CD8-positive, alpha-beta memory T cell (primary cell): ENCODE measurements around the gene TCF4. TPM values are rescaled to one million over a fixed set of nuclear protein-coding genes. Genes with fewer than 3 reads are reported as not detected.
A peak's percentile ranks its signal among the peaks of the same experiment; 100 is the strongest.

ENCODE experiments used
- CTCF ChIA-PET: fragments of 350-600 bp; sonication (Branson Sonifier 250); formaldehyde crosslinking; loops from one replicate; lab custom pipeline; 2021; ENCODE audit warnings: antibody characterized with exemption; lab: Charles Lee
- POLR2A ChIA-PET: fragments of 350-600 bp; sonication (Branson Sonifier 250); formaldehyde crosslinking; loops from one replicate; lab custom pipeline; 2021; ENCODE audit warnings: antibody characterized with exemption; lab: Charles Lee
- DNase-seq, 5 donors: peaks; one replicate each; pipeline versions ENCODE4 v3.0.0 to v3.0.0-alpha.2; 2020 to 2022; ENCODE audit warnings: mixed read lengths in 1 of 5
- H3K27ac ChIP-seq: one replicate; pipeline ENCODE4 v1.7.0; 2013; ENCODE audit warnings: low read depth, mild to moderate bottlenecking, low read length, moderate library complexity
- H3K27me3 ChIP-seq: 2 replicates; pipeline ENCODE4 v1.7.0; 2013; ENCODE audit warnings: low read length, mild to moderate bottlenecking; ENCODE audit not compliant: insufficient read depth, poor library complexity, severe bottlenecking
- H3K36me3 ChIP-seq: 2 replicates; pipeline ENCODE4 v1.7.0; 2013; ENCODE audit warnings: mild to moderate bottlenecking, low read length, moderate library complexity; ENCODE audit not compliant: insufficient read depth
- H3K4me1 ChIP-seq: 2 replicates; pipeline ENCODE4 v1.7.0; 2013; ENCODE audit warnings: mild to moderate bottlenecking, low read length, moderate library complexity; ENCODE audit not compliant: insufficient read depth
- H3K4me3 ChIP-seq: 2 replicates; pipeline ENCODE4 v1.7.0; 2013; ENCODE audit warnings: mild to moderate bottlenecking, low read length
- H3K9me3 ChIP-seq: 2 replicates; pipeline ENCODE4 v1.7.0; 2013; ENCODE audit warnings: mild to moderate bottlenecking, low read length
- H3K27ac Mint-ChIP-seq, 8 donors: one replicate each; pipeline ENCODE4 v1.8.0; 2020 to 2021; ENCODE audit warnings: mixed read lengths in 8 of 8, mild to moderate bottlenecking in 6 of 8, inconsistent platforms in 3 of 8, moderate library complexity in 3 of 8
- H3K27me3 Mint-ChIP-seq, 2 donors: one replicate each; pipeline ENCODE4 v1.8.0; 2020 to 2021; ENCODE audit warnings: mixed read lengths in 2 of 2, mild to moderate bottlenecking in 1 of 2, moderate library complexity in 1 of 2
- H3K36me3 Mint-ChIP-seq, 3 donors: one replicate each; pipeline ENCODE4 v1.8.0; 2020 to 2021; ENCODE audit warnings: mixed read lengths in 3 of 3, inconsistent platforms in 1 of 3, mild to moderate bottlenecking in 1 of 3
- H3K4me1 Mint-ChIP-seq, 3 donors: one replicate each; pipeline ENCODE4 v1.8.0; 2020 to 2021; ENCODE audit warnings: mixed read lengths in 3 of 3, inconsistent platforms in 1 of 3, mild to moderate bottlenecking in 1 of 3
- H3K4me3 Mint-ChIP-seq, 7 donors: one replicate each; pipeline ENCODE4 v1.8.0; 2020 to 2021; ENCODE audit warnings: mixed read lengths in 7 of 7, mild to moderate bottlenecking in 6 of 7, moderate library complexity in 4 of 7, inconsistent platforms in 2 of 7
- H3K9me3 Mint-ChIP-seq, 5 donors: one replicate each; pipeline ENCODE4 v1.8.0; 2020 to 2022; ENCODE audit warnings: mixed read lengths in 5 of 5, mild to moderate bottlenecking in 3 of 5, moderate library complexity in 2 of 5, inconsistent platforms in 1 of 5
- polyA plus RNA-seq: library from polyadenylated mRNA; unstranded; fragments of 300-500 nt; fragmentation: Illumina TruSeq; gene quantifications from one replicate; pipeline ENCODE4 v1.2.3, GENCODE V29; 2021
- total RNA-seq, 2 experiments: library from RNA; stranded (reverse); gene quantifications; one replicate each; pipeline ENCODE4 v1.2.3, GENCODE V29; 2021

TCF4 gene
- total and polyA plus RNA-seq, 3 experiments from 2014 or later: 0.18 to 0.62 (median 0.47) TPM

DNA sequence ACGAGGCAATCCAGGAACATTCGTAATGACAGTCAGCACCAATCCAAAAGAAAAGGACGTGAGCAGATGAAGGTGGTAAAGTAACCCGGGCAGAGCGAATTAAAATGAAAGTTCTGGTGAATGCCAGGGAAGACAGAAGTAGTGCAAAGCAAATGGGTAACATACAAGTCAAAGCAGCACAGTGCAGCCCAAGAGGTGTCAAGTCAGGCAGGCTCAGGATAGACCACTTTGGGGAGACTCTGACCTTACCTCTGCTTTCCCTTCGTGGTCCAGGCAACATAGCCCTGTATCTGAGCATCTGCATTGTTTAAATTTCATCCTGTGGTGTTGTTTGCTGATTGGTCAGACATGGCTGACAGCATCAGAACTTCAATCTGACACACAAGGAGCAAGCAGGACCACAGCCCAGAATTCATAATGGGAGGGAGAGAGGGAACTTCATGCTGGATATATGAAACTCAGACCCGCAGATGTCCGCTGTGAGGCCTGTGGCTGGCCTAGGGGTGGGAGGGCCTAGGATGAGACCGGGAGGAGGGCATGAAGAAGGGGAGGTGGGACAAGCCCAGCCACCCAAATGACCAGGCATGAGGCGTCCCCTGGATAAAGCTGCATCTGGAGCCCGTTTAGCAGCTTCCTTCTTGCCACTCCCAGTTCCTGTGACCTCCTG is 285.7 kb downstream of the TCF4 start:
- Mint-ChIP-seq H3K4me1 (no peaks in the 10 kb centered on the region), H3K4me3 (no peak overlapping the region), H3K9me3 (peaks cover 0 to 13% (median 9%) of the 10 kb centered on the region in 5 donors), H3K27me3 (no peaks in the 10 kb centered on the region), H3K27ac (no peak overlapping the region), H3K36me3 (no peaks in the 10 kb centered on the region)
- Histone ChIP-seq H3K27me3 (no peaks in the 10 kb centered on the region), H3K36me3 (no peaks in the 10 kb centered on the region), H3K27ac (no peak overlapping the region), H3K4me1 (no peaks in the 10 kb centered on the region), H3K9me3 (no peaks in the 10 kb centered on the region), H3K4me3 (no peak overlapping the region)
- CTCF ChIA-PET: no interaction called here
- no peak for DNase-seq
- POLR2A ChIA-PET: no interaction called here

DNA sequence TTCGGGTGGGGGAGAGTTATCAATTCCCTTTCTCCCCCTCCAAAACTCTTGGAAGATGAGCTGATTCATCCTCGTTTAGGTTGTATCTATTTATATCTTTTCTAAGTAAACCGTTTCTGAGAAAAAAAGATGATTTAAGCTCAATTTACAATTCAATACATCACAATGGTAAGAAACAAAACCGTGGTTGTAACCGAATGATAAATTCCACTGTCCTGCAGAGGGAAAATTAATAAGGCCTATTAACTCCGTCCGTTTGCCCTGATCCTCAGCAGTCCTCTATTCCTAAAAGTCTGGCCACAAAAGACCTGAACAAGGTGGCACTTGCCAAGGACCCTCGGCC is 286.2 kb downstream of the TCF4 start:
- no peaks in the 10 kb centered on the region for H3K27me3 ChIP-seq
- H3K27ac ChIP-seq: no peak overlapping the region
- Mint-ChIP-seq H3K9me3 (peaks cover 0 to 14% (median 9%) of the 10 kb centered on the region in 5 donors), H3K4me1 (no peaks in the 10 kb centered on the region), H3K27ac (peak overlapping the region in 1 of 8 donors; percentile 38), H3K27me3 (no peaks in the 10 kb centered on the region), H3K36me3 (no peaks in the 10 kb centered on the region), H3K4me3 (no peak overlapping the region)
- H3K36me3 ChIP-seq: no peaks in the 10 kb centered on the region
- no peak for DNase-seq
- ChIA-PET POLR2A (no interaction called here), CTCF (no interaction called here)
- no peaks in the 10 kb centered on the region for H3K4me1 ChIP-seq
- no peak overlapping the region for H3K4me3 ChIP-seq
- no peaks in the 10 kb centered on the region for H3K9me3 ChIP-seq

DNA sequence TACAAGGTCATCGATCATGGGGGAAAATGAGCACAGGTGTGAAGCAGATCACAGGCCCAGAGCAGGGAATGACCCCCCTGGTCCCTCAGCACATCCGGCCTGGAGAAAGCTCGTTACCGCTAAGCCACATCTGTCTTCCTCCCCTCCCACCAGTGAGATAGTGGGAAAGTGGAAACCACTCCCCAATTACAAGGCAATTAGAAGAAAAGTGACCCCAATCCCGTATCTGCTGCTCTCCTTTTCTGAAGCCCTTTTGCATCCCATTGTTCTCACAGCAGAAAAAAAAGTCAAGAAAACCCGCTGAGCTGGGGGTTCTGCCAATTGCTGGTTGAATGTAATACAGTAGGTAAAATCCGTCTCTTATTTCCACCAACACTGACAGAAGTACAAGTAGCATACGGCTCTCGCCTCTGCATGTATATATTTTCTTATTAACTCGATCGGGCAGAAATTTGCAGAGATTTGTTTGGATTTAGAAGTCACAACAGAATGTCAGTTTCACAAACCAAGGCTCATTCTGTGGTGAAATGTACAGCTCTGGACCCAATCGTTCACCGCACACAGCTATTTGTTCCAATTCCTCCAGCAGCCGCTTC is 287.0 kb downstream of the TCF4 start:
- no peaks in the 10 kb centered on the region for H3K36me3 Mint-ChIP-seq
- no peaks in the 10 kb centered on the region for H3K9me3 ChIP-seq
- CTCF ChIA-PET: no interaction called here
- no peak overlapping the region for H3K4me3 ChIP-seq
- no peak for DNase-seq
- no peaks in the 10 kb centered on the region for H3K27me3 Mint-ChIP-seq
- H3K4me3 Mint-ChIP-seq: no peak overlapping the region
- no peaks in the 10 kb centered on the region for H3K27me3 ChIP-seq
- no peaks in the 10 kb centered on the region for H3K4me1 Mint-ChIP-seq
- H3K27ac Mint-ChIP-seq: no peak overlapping the region
- no peaks in the 10 kb centered on the region for H3K36me3 ChIP-seq
- peaks cover 0 to 14% (median 9%) of the 10 kb centered on the region in 5 donors for H3K9me3 Mint-ChIP-seq
- no peak overlapping the region for H3K27ac ChIP-seq
- H3K4me1 ChIP-seq: no peaks in the 10 kb centered on the region
- POLR2A ChIA-PET: no interaction called here

DNA sequence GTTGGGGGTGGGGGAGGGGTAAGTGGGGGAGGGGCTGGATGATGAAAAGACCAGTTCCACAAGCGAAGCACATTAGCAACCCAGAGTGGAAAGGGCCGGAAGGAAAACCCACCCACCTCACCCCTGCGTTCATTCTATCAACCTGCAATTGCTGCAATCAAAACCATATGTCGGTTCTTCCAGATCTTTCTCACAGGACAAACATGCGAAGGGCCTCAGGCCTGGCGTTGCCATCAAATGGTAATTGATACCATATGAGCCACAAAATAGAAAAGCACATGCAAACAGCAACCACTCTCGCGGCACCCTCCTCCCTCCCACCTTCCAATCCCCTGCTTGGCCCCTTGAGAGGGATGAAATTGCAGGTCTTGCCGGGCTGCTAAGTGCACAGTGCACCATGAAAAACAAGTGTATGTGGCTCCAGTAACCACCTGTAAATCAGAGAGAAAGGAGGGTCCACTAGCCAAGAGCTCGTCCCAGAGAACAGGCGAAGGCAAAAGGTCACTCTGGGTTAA is 287.5 kb downstream of the TCF4 start:
- Mint-ChIP-seq H3K4me1 (no peaks in the 10 kb centered on the region), H3K4me3 (no peak overlapping the region)
- CTCF ChIA-PET: no interaction called here

DNA sequence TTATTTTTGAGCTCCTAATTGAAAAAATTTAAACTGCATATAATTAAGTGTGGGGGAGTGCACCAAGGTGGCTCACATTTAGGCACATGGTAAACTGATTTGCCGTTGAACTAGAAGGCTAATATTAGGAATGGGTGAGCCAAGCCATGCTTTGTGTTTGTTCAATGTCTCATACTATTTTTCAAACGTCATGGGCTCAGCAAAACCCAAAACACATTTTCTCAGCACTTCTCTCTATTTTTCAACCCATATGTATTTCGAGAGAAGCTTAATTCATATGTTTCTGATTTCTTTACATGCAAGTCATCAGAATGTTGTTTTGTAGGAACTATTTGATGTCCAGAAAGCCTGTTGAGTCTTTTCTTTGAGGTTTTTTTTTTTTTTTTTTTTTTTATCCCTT is 291.2 kb downstream of the TCF4 start:
- Mint-ChIP-seq H3K27me3 (no peaks in the 10 kb centered on the region), H3K4me3 (no peak overlapping the region), H3K36me3 (no peaks in the 10 kb centered on the region), H3K9me3 (peaks cover 6 to 12% (median 8%) of the 10 kb centered on the region in 5 donors), H3K4me1 (no peaks in the 10 kb centered on the region), H3K27ac (no peak overlapping the region)
- Histone ChIP-seq H3K36me3 (no peaks in the 10 kb centered on the region), H3K27ac (no peak overlapping the region), H3K27me3 (no peaks in the 10 kb centered on the region), H3K4me3 (no peak overlapping the region), H3K9me3 (no peaks in the 10 kb centered on the region), H3K4me1 (no peaks in the 10 kb centered on the region)
- CTCF ChIA-PET: no interaction called here
- no peak for DNase-seq
- POLR2A ChIA-PET: no interaction called here

More for the DNA sequence above, 287.5 kb downstream of the TCF4 start:
- no peaks in the 10 kb centered on the region for H3K36me3 Mint-ChIP-seq
- Histone ChIP-seq H3K36me3 (no peaks in the 10 kb centered on the region), H3K9me3 (no peaks in the 10 kb centered on the region), H3K27ac (no peak overlapping the region), H3K4me3 (no peak overlapping the region), H3K4me1 (no peaks in the 10 kb centered on the region), H3K27me3 (no peaks in the 10 kb centered on the region)
- POLR2A ChIA-PET: no interaction called here
- no peak for DNase-seq
- peaks cover 0 to 14% (median 9%) of the 10 kb centered on the region in 5 donors for H3K9me3 Mint-ChIP-seq
- H3K27ac Mint-ChIP-seq: no peak overlapping the region
- H3K27me3 Mint-ChIP-seq: no peaks in the 10 kb centered on the region

DNA sequence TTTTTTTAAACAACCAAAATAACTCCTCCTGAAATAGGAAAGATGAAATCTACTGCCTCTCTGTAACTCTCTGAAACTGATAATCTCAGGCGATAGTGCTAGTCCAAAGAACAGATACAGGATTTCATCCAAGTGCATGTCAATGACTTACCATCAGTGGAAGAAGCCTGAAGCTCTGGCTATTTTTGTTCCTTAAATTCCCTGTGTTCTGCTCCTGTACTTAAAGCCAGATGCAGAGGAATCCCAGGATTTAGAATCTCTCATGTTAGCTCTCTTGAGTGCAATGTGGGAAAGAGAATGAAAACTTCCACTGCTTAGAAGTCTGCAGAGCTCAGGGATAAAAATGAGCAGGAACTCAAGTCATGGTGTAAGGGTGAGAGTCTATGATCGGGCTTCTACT is 291.9 kb downstream of the TCF4 start:
- no peaks in the 10 kb centered on the region for H3K36me3 ChIP-seq
- Mint-ChIP-seq H3K4me1 (no peaks in the 10 kb centered on the region), H3K4me3 (no peak overlapping the region), H3K36me3 (no peaks in the 10 kb centered on the region), H3K9me3 (peaks cover 6 to 10% (median 8%) of the 10 kb centered on the region in 5 donors), H3K27me3 (no peaks in the 10 kb centered on the region), H3K27ac (no peak overlapping the region)
- no peak for DNase-seq
- H3K4me1 ChIP-seq: no peaks in the 10 kb centered on the region
- ChIA-PET CTCF (no interaction called here), POLR2A (no interaction called here)
- H3K4me3 ChIP-seq: no peak overlapping the region
- no peak overlapping the region for H3K27ac ChIP-seq
- no peaks in the 10 kb centered on the region for H3K9me3 ChIP-seq
- H3K27me3 ChIP-seq: no peaks in the 10 kb centered on the region

DNA sequence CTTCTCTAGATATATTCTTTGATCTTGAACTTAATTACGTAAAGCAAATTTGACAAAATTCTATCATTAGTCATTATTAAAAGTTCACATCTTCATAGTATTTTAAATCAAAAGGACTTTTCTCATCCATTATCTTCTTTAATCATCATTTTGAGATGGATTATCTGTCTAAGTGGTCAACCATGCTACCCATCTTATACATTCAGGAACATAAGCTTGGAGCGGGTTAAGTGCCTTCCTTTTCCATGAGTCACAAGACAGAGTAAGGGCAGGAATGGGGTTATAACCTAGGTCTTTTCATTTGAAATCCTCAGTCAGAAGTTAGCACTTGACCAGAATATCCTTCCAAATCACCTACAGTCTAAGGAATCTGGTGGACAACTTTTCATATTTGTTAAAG is 297.1 kb downstream of the TCF4 start:
- Mint-ChIP-seq H3K4me3 (no peak overlapping the region), H3K9me3 (peaks cover 2 to 8% (median 3%) of the 10 kb centered on the region in 5 donors), H3K27ac (peak overlapping the region in 1 of 8 donors; percentile 7), H3K36me3 (no peaks in the 10 kb centered on the region), H3K27me3 (no peaks in the 10 kb centered on the region), H3K4me1 (no peaks in the 10 kb centered on the region)
- Histone ChIP-seq H3K9me3 (no peaks in the 10 kb centered on the region), H3K27ac (no peak overlapping the region), H3K4me1 (no peaks in the 10 kb centered on the region), H3K4me3 (no peak overlapping the region), H3K27me3 (no peaks in the 10 kb centered on the region), H3K36me3 (no peaks in the 10 kb centered on the region)
- DNase-seq: no peak
- ChIA-PET POLR2A (no interaction called here), CTCF (no interaction called here)

DNA sequence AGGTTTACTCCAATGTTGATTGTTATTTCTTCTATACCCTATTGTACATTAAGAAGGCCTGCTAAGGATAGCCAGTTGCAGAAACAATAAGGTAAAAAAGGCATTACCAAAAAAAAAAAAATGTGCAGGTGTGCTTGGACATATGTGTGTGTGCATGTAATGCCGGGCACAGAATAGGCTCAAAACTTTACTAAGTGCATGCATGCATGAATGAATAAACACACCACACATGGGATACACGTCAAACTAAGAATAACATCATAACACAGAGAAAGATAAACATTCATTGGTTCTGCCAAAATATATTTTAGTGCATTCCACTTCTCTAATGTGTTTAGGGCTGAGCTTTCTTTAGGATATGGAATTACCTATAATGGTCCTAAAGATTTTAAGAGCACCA is 298.2 kb downstream of the TCF4 start:
- Mint-ChIP-seq H3K27ac (no peak overlapping the region), H3K4me1 (no peaks in the 10 kb centered on the region), H3K36me3 (no peaks in the 10 kb centered on the region), H3K27me3 (no peaks in the 10 kb centered on the region), H3K9me3 (peaks cover 0 to 8% (median 3%) of the 10 kb centered on the region in 5 donors), H3K4me3 (no peak overlapping the region)
- Histone ChIP-seq H3K36me3 (no peaks in the 10 kb centered on the region), H3K27me3 (no peaks in the 10 kb centered on the region), H3K4me1 (no peaks in the 10 kb centered on the region), H3K27ac (no peak overlapping the region), H3K4me3 (no peak overlapping the region), H3K9me3 (no peaks in the 10 kb centered on the region)
- POLR2A ChIA-PET: no interaction called here
- CTCF ChIA-PET: no interaction called here
- no peak for DNase-seq
